Activated CD4-positive, alpha-beta T cell treated with anti-CD3 and anti-CD28 coated beads, Interleukin-10, Interleukin-2, amounts not matched to agents 100 ng/mL and 50 ng/mL, durations not matched to agents 16 hours and 8 hours (primary cell): ENCODE results near the gene ZNF680.
"Not testable (repeated sequence)": the region's sequence is repeated elsewhere in the genome, so short reads cannot be mapped to it uniquely, and the experiment has no call there.

Experiments used
- DNase-seq: peaks from one replicate; pipeline ENCODE4 v3.0.0-alpha.2; 2020

The ZNF680 gene

GRCh38 chr7:64555046-64555445 lies 7.8 kb downstream of the ZNF680 start:
- no peak for DNase-seq

GRCh38 chr7:64554188-64554587 lies 8.7 kb downstream of the ZNF680 start:
- DNase-seq: not testable (repeated sequence)

- no peak for DNase-seq
These were observed 11.3 kb downstream of the ZNF680 start for GRCh38 chr7:64551375-64552142.

- DNase-seq: no peak
These were observed 18.9 kb downstream of the ZNF680 start for GRCh38 chr7:64544010-64544409.

- peak; percentile 15 for DNase-seq
These were observed 21.2 kb downstream of the ZNF680 start for GRCh38 chr7:64541438-64542359.

GRCh38 chr7:64533756-64534155 lies 29.1 kb downstream of the ZNF680 start:
- no peak for DNase-seq

GRCh38 chr7:64528770-64529169 lies 34.1 kb downstream of the ZNF680 start:
- DNase-seq: no peak

- no peak for DNase-seq
These were observed 41.4 kb downstream of the ZNF680 start for GRCh38 chr7:64521409-64521984.

GRCh38 chr7:64516451-64516850 lies 46.4 kb downstream of the ZNF680 start:
- no peak for DNase-seq

- DNase-seq: no peak
These were observed 47.1 kb downstream of the ZNF680 start for GRCh38 chr7:64515781-64516180.

- no peak for DNase-seq
These were observed 47.5 kb downstream of the ZNF680 start for GRCh38 chr7:64515330-64515729.

GRCh38 chr7:64509583-64509982 lies 53.3 kb downstream of the ZNF680 start:
- DNase-seq: no peak

GRCh38 chr7:64504581-64505120 lies 58.2 kb downstream of the ZNF680 start:
- no peak for DNase-seq

- DNase-seq: no peak
These were observed 64.6 kb downstream of the ZNF680 start for GRCh38 chr7:64498270-64498669.

- no peak for DNase-seq
These were observed 67.9 kb downstream of the ZNF680 start for GRCh38 chr7:64494912-64495461.

GRCh38 chr7:64485623-64486022 lies 77.2 kb downstream of the ZNF680 start:
- no peak for DNase-seq
